ENCODE measurements around the gene CCNH. TPM values are rescaled to one million over a fixed set of nuclear protein-coding genes. Genes with fewer than 3 reads are reported as not detected.

The CCNH gene
- total and polyA plus RNA-seq, 9 of the 15 experiments (the other 6 are each of a cell fraction or from before 2014, with no cell fraction given), result 100 to 213 (median 150) TPM

GRCh38 chr5:87452837-87453236, 40.1 kb upstream of the CCNH start (continued):
- TF ChIP-seq ZNF318 (IDR thresholded peaks at IDR 0.05; ENCODE audit: borderline replicate concordance in 1 of 2, low read depth in 1 of 2) (no peak), RNF2 (IDR thresholded peaks at IDR 0.05) (no peak), HMGXB4 (CRISPR knock-in tag; IDR thresholded peaks at IDR 0.05) (no peak), PRPF4 (IDR thresholded peaks at IDR 0.05; ENCODE audit: insufficient read depth, low read depth, low read length, poor library complexity, severe bottlenecking) (no peak), E2F5 (CRISPR knock-in tag; IDR thresholded peaks at IDR 0.05) (no peak)

Data from K562 (cell line).